Kidney (tissue), 14 donors: ENCODE measurements around the gene NUMBL. TPM values are rescaled to one million over a fixed set of nuclear protein-coding genes. Genes with fewer than 3 reads are reported as not detected.

Experiments used
- DNase-seq, 5 donors: peaks; one replicate each; pipeline ENCODE4 v3.0.0-alpha.2; 2013 to 2020
- FAIRE-seq: peaks from 2 replicates; lab custom pipeline; 2012; peaks lifted over from hg19 to GRCh38; lab: Jason Lieb, UNC
- H3K27ac ChIP-seq, 2 donors: one replicate each; pipeline ENCODE4 v1.7.0; 2013; ENCODE audit warnings: low read depth in 2 of 2, low read length in 2 of 2, inconsistent platforms in 1 of 2
- H3K27me3 ChIP-seq: one replicate; pipeline ENCODE4 v1.7.1; 2013; ENCODE audit warnings: low read length, inconsistent platforms; ENCODE audit not compliant: control insufficient read depth, insufficient read depth
- H3K36me3 ChIP-seq, 3 donors: one replicate each; pipeline versions ENCODE4 v1.7.0 to v1.7.1; 2013; ENCODE audit warnings: low read length in 3 of 3, control low read depth in 1 of 3, inconsistent platforms in 1 of 3; ENCODE audit not compliant: insufficient read depth in 3 of 3, control insufficient read depth in 2 of 3
- H3K4me1 ChIP-seq, 3 donors: one replicate each; pipeline versions ENCODE4 v1.7.0 to v1.7.1; 2013; ENCODE audit warnings: low read length in 3 of 3, inconsistent platforms in 1 of 3, low read depth in 1 of 3; ENCODE audit not compliant: control insufficient read depth in 2 of 3, insufficient read depth in 2 of 3
- H3K4me3 ChIP-seq, 3 donors: one replicate each; pipeline versions ENCODE4 v1.7.0 to v1.8.1; 2013; ENCODE audit warnings: low read length in 3 of 3, control low read depth in 1 of 3, inconsistent platforms in 1 of 3
- H3K9ac ChIP-seq, 3 donors: one replicate each; pipeline versions ENCODE4 v1.7.0 to v1.7.1; 2013; ENCODE audit warnings: low read length in 3 of 3, control low read depth in 1 of 3, inconsistent platforms in 1 of 3
- H3K9me3 ChIP-seq, 3 donors: one replicate each; pipeline versions ENCODE4 v1.7.0 to v1.7.1; 2013; ENCODE audit warnings: low read length in 3 of 3, control low read depth in 1 of 3, inconsistent platforms in 1 of 3; ENCODE audit not compliant: control insufficient read depth in 2 of 3, insufficient read depth in 1 of 3
- CTCF ChIP-seq: IDR thresholded peaks from 3 replicates; pipeline ENCODE4 v1.5.1; 2012; ENCODE audit warnings: mild to moderate bottlenecking, moderate library complexity, borderline replicate concordance; ENCODE audit not compliant: insufficient read depth; ENCODE audit errors: extremely low read depth
- intact Hi-C: fragments of 100-400 bp; cut with DNase I; formaldehyde crosslinking; loops from one replicate; pipeline ENCODE4 v1.11.1; 2022
- polyA plus RNA-seq: library from polyadenylated mRNA; stranded (reverse); fragments of 350-450 nt; fragmentation: Illumina TruSeq; extraction: RNeasy Lipid Tissue Mini Kit (QIAGEN cat#74804); gene quantifications from one replicate; pipeline ENCODE4 v1.2.3, GENCODE V29; 2014; ENCODE audit warnings: low read depth, low replicate concordance; ENCODE audit not compliant: insufficient read depth
- total RNA-seq: library from RNA; stranded (reverse); fragmentation: NEBNext Ultra II Directional; extraction: Animal tissue kit (Norgen Biotek cat#: 25700); gene quantifications from one replicate; pipeline ENCODE4 v1.2.1, GENCODE V29; 2021
- donor health status: control.
- donor health status: control.
- donor health status: control.
- donor health status: control.
- donor health status: control.
- donor health status: DM: yes; HTN: yes; CAD: no.
- donor health status: Normal renal cell carcinoma (clear cell type).

The NUMBL gene
- total and polyA plus RNA-seq, 2 donors from 2014 or later, result 3.3 to 24.3 TPM

GRCh38 chr19:40713939-40714338 is 23.5 kb upstream of the NUMBL start:
- peak overlapping the region in 1 of 3 donors; percentile 75 for H3K9ac ChIP-seq

GRCh38 chr19:40709817-40710216 is 19.4 kb upstream of the NUMBL start:
- no peak for FAIRE-seq
- TF ChIP-seq CTCF, result no peak
- Histone ChIP-seq H3K4me3 (no peak overlapping the region), H3K4me1 (peaks cover 0 to 5% (median 0%) of the 10 kb centered on the region in 3 donors), H3K9me3 (no peaks in the 10 kb centered on the region), H3K36me3 (peaks cover 2 to 10% (median 9%) of the 10 kb centered on the region in 3 donors), H3K27ac (no peak overlapping the region), H3K27me3 (no peaks in the 10 kb centered on the region), H3K9ac (no peak overlapping the region)
- DNase-seq, result peak in 1 of 5 donors; percentile 22
- intact Hi-C loops, result no loop called here

More at GRCh38 chr19:40713939-40714338, 23.5 kb upstream of the NUMBL start:
- peaks cover 0 to 5% (median 2%) of the 10 kb centered on the region in 3 donors for H3K36me3 ChIP-seq
- no peaks in the 10 kb centered on the region for H3K9me3 ChIP-seq
- TF ChIP-seq CTCF, result no peak
- FAIRE-seq, result no peak
- no peaks in the 10 kb centered on the region for H3K27me3 ChIP-seq
- intact Hi-C loops, result no loop called here
- DNase-seq, result no peak
- H3K27ac ChIP-seq, result peak overlapping the region; percentile 96 to 98
- H3K4me1 ChIP-seq, result peaks cover 3 to 23% (median 13%) of the 10 kb centered on the region in 3 donors
- no peak overlapping the region for H3K4me3 ChIP-seq

- no peak for FAIRE-seq
- peaks cover 3 to 15% (median 13%) of the 10 kb centered on the region in 3 donors for H3K36me3 ChIP-seq
Measured at GRCh38 chr19:40707615-40708014, 17.2 kb upstream of the NUMBL start.

More at GRCh38 chr19:40707615-40708014, 17.2 kb upstream of the NUMBL start:
- Histone ChIP-seq H3K9ac (no peak overlapping the region), H3K4me1 (no peaks in the 10 kb centered on the region), H3K27me3 (no peaks in the 10 kb centered on the region), H3K9me3 (no peaks in the 10 kb centered on the region), H3K4me3 (no peak overlapping the region), H3K27ac (no peak overlapping the region)
- no peak for TF ChIP-seq CTCF
- no peak for DNase-seq
- intact Hi-C loops, result no loop called here
